NCI-H2171 treated with DMSO at 0.1 percent for 48 hours (cell line): ENCODE results near the gene LRRC45.

Experiments used
- DNase-seq: peaks from one replicate; lab custom pipeline; 2025; lab: John Stamatoyannopoulos, UW

LRRC45 gene

GRCh38 chr17:82063424-82064415 lies 40.6 kb downstream of the LRRC45 start:
- DNase-seq, result no peak

GRCh38 chr17:82064433-82065192 lies 41.5 kb downstream of the LRRC45 start:
- DNase-seq, result no peak

- no peak for DNase-seq
Observed at GRCh38 chr17:82065193-82065637, 42.1 kb downstream of the LRRC45 start.

GRCh38 chr17:82065638-82066303 lies 42.7 kb downstream of the LRRC45 start, which contains the start of gene DUS1L:
Gene DUS1L (minus strand): TSS chr17:82065804. CDS start chr17:82065059, 745 bp downstream.
- peak; percentile 23 for DNase-seq

- DNase-seq, result no peak
Observed at GRCh38 chr17:82070611-82071010, 47.5 kb downstream of the LRRC45 start.

GRCh38 chr17:82072827-82073226 lies 49.7 kb downstream of the LRRC45 start:
- DNase-seq, result no peak

- DNase-seq, result peak; percentile 13
Observed at GRCh38 chr17:82073446-82073845, 50.3 kb downstream of the LRRC45 start.

GRCh38 chr17:82076018-82076784 lies 53.1 kb downstream of the LRRC45 start:
- DNase-seq, result no peak

GRCh38 chr17:82076785-82077591 lies 53.9 kb downstream of the LRRC45 start:
- no peak for DNase-seq

GRCh38 chr17:82077617-82078358 lies 54.7 kb downstream of the LRRC45 start:
- no peak for DNase-seq

GRCh38 chr17:82078433-82078832 lies 55.3 kb downstream of the LRRC45 start:
- no peak for DNase-seq

GRCh38 chr17:82079001-82079677 lies 56.0 kb downstream of the LRRC45 start:
- DNase-seq, result no peak

- no peak for DNase-seq
Observed at GRCh38 chr17:82080048-82080788, 57.1 kb downstream of the LRRC45 start.
